B cell (primary cell): ENCODE measurements around the gene SMC1B. TPM values are rescaled to one million over a fixed set of nuclear protein-coding genes. Genes with fewer than 3 reads are reported as not detected.

Experiments
- ATAC-seq: fragments of 200-7000 bp; cut with Tn5 transposase; one replicate; pipeline ENCODE4 v1.10.0; 2021; ENCODE audit warnings: low read depth, mild to moderate bottlenecking, moderate number of reproducible peaks, moderate library complexity
- CTCF ChIA-PET: fragments of 350-600 bp; sonication (Branson Sonifier 250); formaldehyde crosslinking; loops from one replicate; lab custom pipeline; 2021; ENCODE audit warnings: antibody characterized with exemption, inconsistent platforms; lab: Charles Lee
- POLR2A ChIA-PET: fragments of 350-600 bp; sonication (Branson Sonifier 250); formaldehyde crosslinking; loops from one replicate; lab custom pipeline; 2021; ENCODE audit warnings: antibody characterized with exemption; lab: Charles Lee
- DNase-seq: peaks from one replicate; pipeline ENCODE4 v3.0.0; 2013
- H2AFZ ChIP-seq: 2 replicates; pipeline ENCODE4 v1.6.1; 2012; ENCODE audit warnings: mild to moderate bottlenecking, low read depth, low read length; ENCODE audit not compliant: insufficient read depth, poor library complexity, severe bottlenecking
- H3K27ac ChIP-seq, 2 donors: 1 replicate in 1 of 2; 2 replicates in 1 of 2; pipeline ENCODE4 v1.5.1; 2012 to 2013; ENCODE audit warnings: low read length in 2 of 2, mild to moderate bottlenecking in 2 of 2, moderate library complexity in 1 of 2
- H3K27me3 ChIP-seq, 4 experiments: fragments of 200-600 bp in 1 of 4; sonication (generic) in 1 of 4; replicated peaks in 1 of 4; 1 replicate in 2 of 4; 2 replicates in 2 of 4; pipeline versions ENCODE4 v1.6.1 to v1.7.0; 2013 to 2016; ENCODE audit warnings: low read length in 3 of 4, mild to moderate bottlenecking in 2 of 4, mixed read lengths in 1 of 4, moderate library complexity in 1 of 4; ENCODE audit not compliant: insufficient read depth in 4 of 4, control insufficient read depth in 3 of 4; ENCODE audit errors: control extremely low read depth in 1 of 4
- H3K36me3 ChIP-seq, 2 experiments: replicated peaks in 1 of 2; 1 replicate in 1 of 2; 2 replicates in 1 of 2; pipeline versions ENCODE4 v1.6.1 to v1.7.1; 2013; ENCODE audit warnings: low read length in 1 of 2; ENCODE audit not compliant: insufficient read depth in 2 of 2, control insufficient read depth in 1 of 2; ENCODE audit errors: control extremely low read depth in 1 of 2, extremely low read depth in 1 of 2
- H3K4me1 ChIP-seq, 2 donors: fragments of 200-600 bp in 1 of 2; sonication (generic) in 1 of 2; 1 replicate in 1 of 2; 2 replicates in 1 of 2; pipeline versions ENCODE4 v1.5.1 to v1.6.1; 2013 to 2017; ENCODE audit warnings: low read length in 2 of 2; ENCODE audit not compliant: control insufficient read depth in 2 of 2, insufficient read depth in 2 of 2
- H3K4me2 ChIP-seq: replicated peaks from 2 replicates; pipeline ENCODE3; 2012; ENCODE audit warnings: mild to moderate bottlenecking, low read depth, low read length; ENCODE audit not compliant: poor library complexity, severe bottlenecking
- H3K4me3 ChIP-seq, 5 experiments: fragments of 200-600 bp in 1 of 5; sonication (generic) in 1 of 5; 1 replicate in 3 of 5; 2 replicates in 2 of 5; pipeline versions ENCODE4 v1.5.1 to v1.7.0; 2011 to 2016; ENCODE audit warnings: low read length in 4 of 5, mild to moderate bottlenecking in 4 of 5, low read depth in 2 of 5, control low read depth in 1 of 5, moderate library complexity in 1 of 5; ENCODE audit not compliant: insufficient read depth in 1 of 5; ENCODE audit errors: control extremely low read depth in 1 of 5, extremely low read depth in 1 of 5
- H3K79me2 ChIP-seq: fragments of 200-600 bp; sonication (generic); one replicate; pipeline ENCODE4 v1.6.0; 2016; ENCODE audit warnings: low read length; ENCODE audit not compliant: control insufficient read depth, insufficient read depth
- H3K9ac ChIP-seq: fragments of 200-600 bp; sonication (generic); 2 replicates; pipeline ENCODE4 v1.6.1; 2017; ENCODE audit warnings: mild to moderate bottlenecking, low read length, moderate library complexity
- H3K9me3 ChIP-seq, 3 donors: one replicate each; pipeline versions ENCODE4 v1.6.1 to v1.7.1; 2013; ENCODE audit warnings: low read length in 2 of 3; ENCODE audit not compliant: control insufficient read depth in 2 of 3, insufficient read depth in 1 of 3; ENCODE audit errors: control extremely low read depth in 1 of 3
- H4K20me1 ChIP-seq: 2 replicates; pipeline ENCODE4 v1.6.0; 2012; ENCODE audit warnings: mild to moderate bottlenecking, low read length; ENCODE audit not compliant: insufficient read depth, control insufficient read depth, poor library complexity, severe bottlenecking
- H3K27ac Mint-ChIP-seq: one replicate; pipeline ENCODE4 v1.8.0; 2021; ENCODE audit warnings: mixed read lengths
- H3K27me3 Mint-ChIP-seq: one replicate; pipeline ENCODE4 v1.8.0; 2021; ENCODE audit warnings: mixed read lengths
- H3K4me1 Mint-ChIP-seq: one replicate; pipeline ENCODE4 v1.8.0; 2021; ENCODE audit warnings: mixed read lengths
- H3K4me3 Mint-ChIP-seq: one replicate; pipeline ENCODE4 v1.8.0; 2021; ENCODE audit warnings: mixed read lengths
- H3K9me3 Mint-ChIP-seq: one replicate; pipeline ENCODE4 v1.8.0; 2022; ENCODE audit warnings: mixed read lengths; ENCODE audit not compliant: insufficient read depth
- CTCF ChIP-seq: fragments of 200-600 bp; IDR thresholded peaks from one replicate; pipeline ENCODE4 v1.8.0; 2022; ENCODE audit warnings: antibody characterized with exemption, mild to moderate bottlenecking
- EZH2 ChIP-seq: IDR thresholded peaks from 2 replicates; pipeline ENCODE4 v1.6.1; 2012; ENCODE audit warnings: borderline replicate concordance, low read depth, mild to moderate bottlenecking, moderate library complexity, low read length; ENCODE audit not compliant: insufficient read depth, poor library complexity, severe bottlenecking
- WGBS: methylation state at CpG from one replicate; pipeline ENCODE4 v1.1.5; 2013; ENCODE audit warnings: missing lambda C conversion rate; ENCODE audit not compliant: insufficient coverage; 5-methylcytosine and 5-hydroxymethylcytosine counted together
- intact Hi-C: fragments of 100-400 bp; cut with micrococcal nuclease; formaldehyde crosslinking; loops from one replicate; pipeline ENCODE4 v1.10.0; 2022
- polyA plus RNA-seq: library from polyadenylated mRNA; depleted of rRNA; stranded (reverse); fragments of >200 nt; gene quantifications from 2 replicates; pipeline ENCODE4 v1.2.3, GENCODE V29; 2012
- total RNA-seq, 2 donors: library from RNA; stranded (reverse); fragments of 120-200 nt in 1 of 2; gene quantifications; 1 replicate in 1 of 2; 2 replicates in 1 of 2; pipeline versions ENCODE4 v1.2.3 to v1.2.4, GENCODE V29; 2013 to 2022

The SMC1B gene
- total and polyA plus RNA-seq, 2 donors (not counting 1 experiment from before 2014, with no cell fraction given): 0.07 TPM; not detected in 1

GRCh38 chr22:45413013-45413367, 409 bp downstream of the SMC1B start:
- POLR2A ChIA-PET: interaction anchor here (0.6 kb wide), 1 partner anchor 564 kb away, joined by 3 read pairs; the partner anchor contains the start of gene WNT7B
- DNase-seq (peak; percentile 8), ATAC-seq (no peak)
- Histone ChIP-seq H3K9me3 (peaks cover 0 to 9% (median 0%) of the 10 kb centered on the region in 3 donors), H3K27ac (no peak overlapping the region), H3K4me2 (peak overlapping the region; percentile 78), H3K79me2 (no peaks in the 10 kb centered on the region), H3K36me3 (no peaks in the 10 kb centered on the region), H3K9ac (peak overlapping the region; percentile 57), H3K27me3 (peaks cover 0 to 13% (median 4%) of the 10 kb centered on the region in 4 experiments), H2AFZ (peak overlapping the region; percentile 82), H4K20me1 (no peaks in the 10 kb centered on the region), H3K4me1 (peaks cover 12% of the 10 kb centered on the region in 2 donors), H3K4me3 (peak overlapping the region in 4 of 5 experiments; percentile 35 to 49 (median 42))
- Mint-ChIP-seq H3K9me3 (no peaks in the 10 kb centered on the region), H3K4me3 (peak overlapping the region; percentile 70), H3K27me3 (no peaks in the 10 kb centered on the region), H3K27ac (no peak overlapping the region), H3K4me1 (peaks cover 13% of the 10 kb centered on the region)
- intact Hi-C loops: no loop called here
- WGBS: 96% methylated on average over 25 of the region's 27 CpGs
- TF ChIP-seq CTCF: no peak
- TF ChIP-seq EZH2: no peak
- CTCF ChIA-PET: no interaction called here

GRCh38 chr22:45407793-45408192, 5.6 kb downstream of the SMC1B start:
- no peaks in the 10 kb centered on the region for H3K79me2 ChIP-seq
- H3K36me3 ChIP-seq: no peaks in the 10 kb centered on the region
- Mint-ChIP-seq H3K9me3 (no peaks in the 10 kb centered on the region), H3K27ac (no peak overlapping the region), H3K4me1 (peaks cover 3% of the 10 kb centered on the region), H3K27me3 (no peaks in the 10 kb centered on the region), H3K4me3 (no peak overlapping the region)
- ATAC-seq (no peak), DNase-seq (no peak)
- 100% methylated on average over 3 of the region's 5 CpGs for WGBS
- H3K9ac ChIP-seq: no peak overlapping the region
- H3K27ac ChIP-seq: no peak overlapping the region
- TF ChIP-seq EZH2: no peak
- TF ChIP-seq CTCF: no peak
- peaks cover 0 to 5% (median 2%) of the 10 kb centered on the region in 4 experiments for H3K27me3 ChIP-seq
- no peak overlapping the region for H3K4me2 ChIP-seq
- peaks cover under 1 to 1% of the 10 kb centered on the region in 2 donors for H3K4me1 ChIP-seq
- peaks cover 0 to 7% (median 0%) of the 10 kb centered on the region in 3 donors for H3K9me3 ChIP-seq
- H4K20me1 ChIP-seq: no peaks in the 10 kb centered on the region
- CTCF ChIA-PET: no interaction called here
- POLR2A ChIA-PET: no interaction called here
- H3K4me3 ChIP-seq: no peak overlapping the region
- intact Hi-C loops: no loop called here
- H2AFZ ChIP-seq: no peak overlapping the region
